ENCODE measurements around the gene TRPM3.

The TRPM3 gene

GRCh38 chr9:70569791-70570190, 551.6 kb downstream of the TRPM3 start:
- DNase-seq: no peak

- DNase-seq: no peak
Observed at GRCh38 chr9:70569070-70569772, 552.2 kb downstream of the TRPM3 start.

- no peak for DNase-seq
Observed at GRCh38 chr9:70567511-70567910, 553.9 kb downstream of the TRPM3 start.

- DNase-seq: no peak
Observed at GRCh38 chr9:70566751-70567150, 554.7 kb downstream of the TRPM3 start.

- no peak for DNase-seq
Observed at GRCh38 chr9:70566066-70566465, 555.4 kb downstream of the TRPM3 start.

GRCh38 chr9:70564468-70565335, 556.7 kb downstream of the TRPM3 start:
- DNase-seq: no peak

GRCh38 chr9:70563431-70564204, 557.8 kb downstream of the TRPM3 start:
- no peak for DNase-seq

- no peak for DNase-seq
Observed at GRCh38 chr9:70563010-70563409, 558.4 kb downstream of the TRPM3 start.

GRCh38 chr9:70561786-70562395, 559.5 kb downstream of the TRPM3 start:
- no peak for DNase-seq

- DNase-seq: no peak
Observed at GRCh38 chr9:70561111-70561510, 560.3 kb downstream of the TRPM3 start.

- DNase-seq: no peak
Observed at GRCh38 chr9:70559102-70559501, 562.3 kb downstream of the TRPM3 start.

- no peak for DNase-seq
Observed at GRCh38 chr9:70557661-70558369, 563.6 kb downstream of the TRPM3 start.

- DNase-seq: no peak
Observed at GRCh38 chr9:70556771-70557170, 564.6 kb downstream of the TRPM3 start.

GRCh38 chr9:70554881-70555280, 566.5 kb downstream of the TRPM3 start:
- no peak for DNase-seq

- no peak for DNase-seq
Observed at GRCh38 chr9:70553707-70554673, 567.4 kb downstream of the TRPM3 start.

GRCh38 chr9:70552561-70552960, 568.9 kb downstream of the TRPM3 start:
- DNase-seq: no peak

- no peak for DNase-seq
Observed at GRCh38 chr9:70551801-70552200, 569.6 kb downstream of the TRPM3 start.

GRCh38 chr9:70551396-70551795, 570.0 kb downstream of the TRPM3 start:
- DNase-seq: no peak

GRCh38 chr9:70549926-70550325, 571.5 kb downstream of the TRPM3 start:
- DNase-seq: no peak

- DNase-seq: no peak
Observed at GRCh38 chr9:70542311-70542931, 579.0 kb downstream of the TRPM3 start.

- no peak for DNase-seq
Observed at GRCh38 chr9:70540016-70540415, 581.4 kb downstream of the TRPM3 start.

Data from activated CD4-positive, alpha-beta T cell treated with anti-CD3 and anti-CD28 coated beads for 1 hour (primary cell).